HCT116 (cell line): ENCODE measurements around the gene LAD1.

Source experiments
- CEBPB ChIP-seq: IDR thresholded peaks from 2 replicates; pipeline ENCODE4 v1.6.1; 2012; ENCODE audit warnings: low read depth
- CTCF ChIP-seq, 3 experiments: fragments of 200-600 bp in 1 of 3; sonication (generic) in 1 of 3; IDR thresholded peaks in 2 of 3; conservative IDR thresholded peaks in 1 of 3; 2 replicates each; pipeline ENCODE4 v1.5.1; 2012 to 2017; ENCODE audit warnings: low read depth in 2 of 3, low read length in 2 of 3, antibody characterized with exemption in 1 of 3, borderline replicate concordance in 1 of 3, control low read depth in 1 of 3, mild to moderate bottlenecking in 1 of 3, mixed read lengths in 1 of 3, mixed run types in 1 of 3, moderate library complexity in 1 of 3; ENCODE audit not compliant: insufficient read depth in 1 of 3
- EZH2 ChIP-seq: fragments of 200-600 bp; sonication (generic); IDR thresholded peaks from 2 replicates; pipeline ENCODE4 v1.6.1; 2017; ENCODE audit warnings: antibody characterized with exemption, mixed run types
- EZH2phosphoT487 ChIP-seq: fragments of 200-600 bp; IDR thresholded peaks from 2 replicates; pipeline ENCODE4 v1.6.1; 2018; ENCODE audit warnings: antibody characterized with exemption, borderline replicate concordance
- JUND ChIP-seq: IDR thresholded peaks from 2 replicates; pipeline ENCODE4 v1.6.1; 2012
- MAX ChIP-seq: IDR thresholded peaks from 2 replicates; pipeline ENCODE4 v1.6.1; 2012
- POLR2A ChIP-seq: IDR thresholded peaks from 2 replicates; pipeline ENCODE4 v1.7.0; 2011; ENCODE audit warnings: borderline replicate concordance; ENCODE audit not compliant: insufficient read depth, insufficient read length; ENCODE audit errors: extremely low read depth
- RAD21 ChIP-seq: IDR thresholded peaks from 2 replicates; pipeline ENCODE4 v1.6.1; 2012; ENCODE audit warnings: low read depth, mild to moderate bottlenecking
- SIN3A ChIP-seq: IDR thresholded peaks from 2 replicates; pipeline ENCODE4 v1.6.1; 2012; ENCODE audit warnings: low read depth
- SP1 ChIP-seq: IDR thresholded peaks from 2 replicates; pipeline ENCODE4 v1.6.1; 2012; ENCODE audit warnings: low read depth
- SRF ChIP-seq: IDR thresholded peaks from 2 replicates; pipeline ENCODE4 v1.6.1; 2012; ENCODE audit warnings: low read depth
- TCF7L2 ChIP-seq: IDR thresholded peaks from 2 replicates; pipeline ENCODE4 v1.7.0; 2011; ENCODE audit warnings: borderline replicate concordance, inconsistent platforms; ENCODE audit not compliant: insufficient read depth, insufficient read length; ENCODE audit errors: extremely low read depth
- ZFX ChIP-seq: fragments of 450-650 bp; IDR thresholded peaks from 2 replicates; pipeline ENCODE4 v1.6.1; 2017
- TF ChIP-seq, protein P1 (sequence below): IDR thresholded peaks from 2 replicates; pipeline ENCODE4 v1.6.1; 2012

DNA sequence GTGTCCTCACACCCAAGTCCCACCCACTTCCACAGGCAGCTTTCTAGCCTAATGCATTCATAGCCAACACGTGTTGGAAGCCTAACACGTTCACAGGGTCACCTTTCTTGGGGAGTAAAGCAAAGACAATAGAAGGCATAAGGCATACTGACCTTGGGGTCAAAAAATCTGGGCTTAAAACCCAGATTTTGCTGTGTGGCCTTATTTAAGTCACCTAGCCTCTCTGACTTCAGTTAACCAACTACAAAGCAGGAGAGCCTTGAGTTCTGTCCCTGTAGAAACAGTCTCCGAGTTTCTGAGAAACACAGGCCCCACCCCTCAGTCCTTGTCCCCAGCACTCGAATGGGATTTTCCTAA is 23.0 kb downstream of the LAD1 start:
- TF ChIP-seq MAX = no peak
- no peak for TF ChIP-seq CTCF (IDR thresholded peaks at IDR 0.05 in 2 of 3, conservative IDR thresholded peaks at IDR 0.05 in 1 of 3; ENCODE audit: borderline replicate concordance in 1 of 3, insufficient read depth in 1 of 3, low read depth in 2 of 3, low read length in 2 of 3)
- no peak for TF ChIP-seq CEBPB
- no peak for TF ChIP-seq EZH2
- no peak for TF ChIP-seq TCF7L2
- no peak for TF ChIP-seq POLR2A
- TF ChIP-seq, protein P1, sequence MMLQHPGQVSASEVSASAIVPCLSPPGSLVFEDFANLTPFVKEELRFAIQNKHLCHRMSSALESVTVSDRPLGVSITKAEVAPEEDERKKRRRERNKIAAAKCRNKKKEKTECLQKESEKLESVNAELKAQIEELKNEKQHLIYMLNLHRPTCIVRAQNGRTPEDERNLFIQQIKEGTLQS = no peak
- no peak for TF ChIP-seq SRF
- no peak for TF ChIP-seq SIN3A
- no peak for TF ChIP-seq EZH2phosphoT487
- TF ChIP-seq ZFX = no peak
- TF ChIP-seq JUND = no peak
- TF ChIP-seq SP1 = no peak
- no peak for TF ChIP-seq RAD21
